Keratinocyte (primary cell): ENCODE data around the gene IL4R. TPM values are rescaled to one million over a fixed set of nuclear protein-coding genes. Genes with fewer than 3 reads are reported as not detected.

Experiments
- DNase-seq: peaks from one replicate; pipeline ENCODE4 v3.0.0-alpha.2; 2011; ENCODE audit warnings: low read depth, missing footprints, low spot score
- FAIRE-seq: peaks from 2 replicates; lab custom pipeline; 2011; peaks lifted over from hg19 to GRCh38; lab: Jason Lieb, UNC
- H2AFZ ChIP-seq: 2 replicates; pipeline ENCODE4 v1.6.0; 2012; ENCODE audit warnings: low read length, control low read depth, inconsistent platforms; ENCODE audit not compliant: control insufficient read depth
- H3K27ac ChIP-seq: 2 replicates; pipeline ENCODE4 v1.5.1; 2011; ENCODE audit warnings: low read length; ENCODE audit not compliant: control insufficient read depth, insufficient read depth
- H3K27me3 ChIP-seq: 3 replicates; pipeline ENCODE4 v1.6.0; 2011; ENCODE audit warnings: low read length; ENCODE audit not compliant: control insufficient read depth, insufficient read depth; ENCODE audit errors: extremely low read depth
- H3K36me3 ChIP-seq, 2 experiments: 2 replicates in 1 of 2; 3 replicates in 1 of 2; pipeline ENCODE4 v1.5.1; 2011; ENCODE audit warnings: low read length in 2 of 2, mild to moderate bottlenecking in 1 of 2; ENCODE audit not compliant: control insufficient read depth in 2 of 2, insufficient read depth in 2 of 2; ENCODE audit errors: extremely low read depth in 1 of 2
- H3K4me1 ChIP-seq: 3 replicates; pipeline ENCODE4 v1.5.1; 2011; ENCODE audit warnings: low read length; ENCODE audit not compliant: control insufficient read depth, insufficient read depth; ENCODE audit errors: extremely low read depth
- H3K4me2 ChIP-seq: 3 replicates; pipeline ENCODE4 v1.6.0; 2011; ENCODE audit warnings: low read depth, low read length; ENCODE audit not compliant: control insufficient read depth, insufficient read depth; ENCODE audit errors: extremely low read depth
- H3K4me3 ChIP-seq, 3 experiments: fragments of 200-600 bp in 1 of 3; sonication (generic) in 1 of 3; 2 replicates in 2 of 3; 3 replicates in 1 of 3; pipeline ENCODE4 v1.5.1; 2011 to 2016; ENCODE audit warnings: low read length in 3 of 3, mild to moderate bottlenecking in 3 of 3, control low read depth in 2 of 3, inconsistent platforms in 1 of 3, low read depth in 1 of 3, mixed read lengths in 1 of 3, mixed run types in 1 of 3, moderate library complexity in 1 of 3; ENCODE audit not compliant: control insufficient read depth in 2 of 3, insufficient read depth in 2 of 3; ENCODE audit errors: extremely low read depth in 1 of 3
- H3K79me2 ChIP-seq: 2 replicates; pipeline ENCODE4 v1.6.0; 2012; ENCODE audit warnings: low read length; ENCODE audit not compliant: control insufficient read depth, insufficient read depth
- H3K9ac ChIP-seq: 3 replicates; pipeline ENCODE4 v1.6.0; 2011; ENCODE audit warnings: low read length; ENCODE audit not compliant: control insufficient read depth, insufficient read depth; ENCODE audit errors: extremely low read depth
- H3K9me1 ChIP-seq: 3 replicates; pipeline ENCODE4 v1.6.0; 2011; ENCODE audit warnings: low read length; ENCODE audit not compliant: control insufficient read depth, insufficient read depth; ENCODE audit errors: extremely low read depth
- H3K9me3 ChIP-seq: 2 replicates; pipeline ENCODE4 v1.5.1; 2012; ENCODE audit warnings: low read depth, low read length; ENCODE audit not compliant: control insufficient read depth
- H4K20me1 ChIP-seq: 3 replicates; pipeline ENCODE4 v1.6.0; 2011; ENCODE audit warnings: low read length; ENCODE audit not compliant: control insufficient read depth, insufficient read depth; ENCODE audit errors: extremely low read depth
- EZH2 ChIP-seq: IDR thresholded peaks from one replicate; pipeline ENCODE4 v1.6.1; 2012; ENCODE audit warnings: inconsistent platforms, mild to moderate bottlenecking, low read length, moderate library complexity
- dilution Hi-C: fragments of 300-500 bp; cut with MboI; formaldehyde crosslinking; loops from one replicate; pipeline ENCODE4 v1.7.0; 2020; ENCODE audit warnings: low sequenced_read_pairs; ENCODE audit not compliant: extremely low pct_ligation_motif_present
- polyA plus RNA-seq, 5 experiments: library from polyadenylated mRNA; depleted of rRNA in 3 of 5; stranded (reverse) in 3 of 5; stranded (forward) in 1 of 5; unstranded in 1 of 5; fragments of >200 nt; gene quantifications; 1 replicate in 1 of 5; 2 replicates in 3 of 5; 3 replicates in 1 of 5; pipeline versions ENCODE4 v1.2.1 to v1.2.3, GENCODE V29; 2011 to 2012; ENCODE audit warnings: missing spikeins in 2 of 5, low read depth in 1 of 5, low replicate concordance in 1 of 5
- TF ChIP-seq, protein P1 (sequence below), 3 experiments: IDR thresholded peaks in 1 of 3; conservative IDR thresholded peaks in 1 of 3; optimal IDR thresholded peaks in 1 of 3; 2 replicates in 2 of 3; 3 replicates in 1 of 3; pipeline versions ENCODE3 to v1.5.1; 2011; ENCODE audit warnings: low read length in 3 of 3, mild to moderate bottlenecking in 3 of 3, moderate library complexity in 2 of 3, control low read depth in 1 of 3, inconsistent platforms in 1 of 3; ENCODE audit not compliant: insufficient read depth in 2 of 3; ENCODE audit errors: extremely low read depth in 1 of 3

The IL4R gene
- polyA plus RNA-seq, 1 donor (not counting 4 experiments of a cell fraction or from before 2014, with no cell fraction given) = 60.5 TPM

DNA sequence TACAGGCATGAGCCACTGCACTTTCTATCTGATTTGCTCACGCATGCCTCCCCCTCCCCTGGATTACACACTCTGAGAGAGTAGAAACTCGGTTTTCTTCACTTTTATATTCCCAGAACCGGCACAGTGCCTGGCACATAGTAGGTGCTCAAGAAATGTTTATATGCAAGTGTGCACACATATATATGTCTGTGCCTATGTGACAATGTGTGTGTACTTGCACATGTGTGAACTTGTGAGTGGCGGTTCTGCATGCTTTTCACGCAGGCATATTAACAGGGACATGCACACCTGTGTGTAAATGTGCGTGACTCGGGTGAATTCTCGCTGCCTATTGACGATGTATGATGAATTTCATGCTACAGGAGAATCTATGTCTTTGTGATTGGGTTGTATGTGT, 66.1 kb downstream of the IL4R start:
- H3K27me3 ChIP-seq = no peaks in the 10 kb centered on the region
- H2AFZ ChIP-seq = no peak overlapping the region
- no peak overlapping the region for H3K27ac ChIP-seq
- dilution Hi-C loops = no loop called here
- no peak overlapping the region for H3K4me3 ChIP-seq
- FAIRE-seq (no peak), DNase-seq (no peak)
- no peaks in the 10 kb centered on the region for H3K9me3 ChIP-seq
- H3K9ac ChIP-seq = no peak overlapping the region
- no peaks in the 10 kb centered on the region for H3K79me2 ChIP-seq
- H3K4me2 ChIP-seq = no peak overlapping the region
- TF ChIP-seq EZH2 = no peak
- TF ChIP-seq, protein P1, sequence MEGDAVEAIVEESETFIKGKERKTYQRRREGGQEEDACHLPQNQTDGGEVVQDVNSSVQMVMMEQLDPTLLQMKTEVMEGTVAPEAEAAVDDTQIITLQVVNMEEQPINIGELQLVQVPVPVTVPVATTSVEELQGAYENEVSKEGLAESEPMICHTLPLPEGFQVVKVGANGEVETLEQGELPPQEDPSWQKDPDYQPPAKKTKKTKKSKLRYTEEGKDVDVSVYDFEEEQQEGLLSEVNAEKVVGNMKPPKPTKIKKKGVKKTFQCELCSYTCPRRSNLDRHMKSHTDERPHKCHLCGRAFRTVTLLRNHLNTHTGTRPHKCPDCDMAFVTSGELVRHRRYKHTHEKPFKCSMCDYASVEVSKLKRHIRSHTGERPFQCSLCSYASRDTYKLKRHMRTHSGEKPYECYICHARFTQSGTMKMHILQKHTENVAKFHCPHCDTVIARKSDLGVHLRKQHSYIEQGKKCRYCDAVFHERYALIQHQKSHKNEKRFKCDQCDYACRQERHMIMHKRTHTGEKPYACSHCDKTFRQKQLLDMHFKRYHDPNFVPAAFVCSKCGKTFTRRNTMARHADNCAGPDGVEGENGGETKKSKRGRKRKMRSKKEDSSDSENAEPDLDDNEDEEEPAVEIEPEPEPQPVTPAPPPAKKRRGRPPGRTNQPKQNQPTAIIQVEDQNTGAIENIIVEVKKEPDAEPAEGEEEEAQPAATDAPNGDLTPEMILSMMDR (optimal IDR thresholded peaks at IDR 0.05 in 1 of 3, IDR thresholded peaks at IDR 0.05 in 1 of 3, conservative IDR thresholded peaks at IDR 0.05 in 1 of 3; ENCODE audit: extremely low read depth in 1 of 3, insufficient read depth in 2 of 3, low read length in 3 of 3) = no peak
- no peaks in the 10 kb centered on the region for H3K9me1 ChIP-seq
- no peaks in the 10 kb centered on the region for H3K36me3 ChIP-seq
- no peaks in the 10 kb centered on the region for H4K20me1 ChIP-seq
- H3K4me1 ChIP-seq = no peaks in the 10 kb centered on the region

- dilution Hi-C loops = no loop called here
- no peak overlapping the region for H3K4me3 ChIP-seq
- no peak for DNase-seq
- no peaks in the 10 kb centered on the region for H4K20me1 ChIP-seq
- H3K4me1 ChIP-seq = no peaks in the 10 kb centered on the region
- H3K9ac ChIP-seq = no peak overlapping the region
- FAIRE-seq = no peak
- no peaks in the 10 kb centered on the region for H3K27me3 ChIP-seq
- no peaks in the 10 kb centered on the region for H3K36me3 ChIP-seq
- no peak overlapping the region for H3K27ac ChIP-seq
- no peak overlapping the region for H2AFZ ChIP-seq
- no peaks in the 10 kb centered on the region for H3K9me1 ChIP-seq
- no peak overlapping the region for H3K4me2 ChIP-seq
- no peaks in the 10 kb centered on the region for H3K79me2 ChIP-seq
- TF ChIP-seq, protein P1 (optimal IDR thresholded peaks at IDR 0.05 in 1 of 3, IDR thresholded peaks at IDR 0.05 in 1 of 3, conservative IDR thresholded peaks at IDR 0.05 in 1 of 3; ENCODE audit: extremely low read depth in 1 of 3, insufficient read depth in 2 of 3, low read length in 3 of 3) = no peak
- no peak for TF ChIP-seq EZH2
- H3K9me3 ChIP-seq = no peaks in the 10 kb centered on the region
Measured at GRCh38 chr16:27381236-27381635, 67.5 kb downstream of the IL4R start.
